GM18870 (cell line): Measurements from ENCODE around the gene TMEM218.

Experiments used
- ATAC-seq: cut with Tn5 transposase; IDR thresholded peaks from one replicate; pipeline ENCODE4 v1.9.1; 2021; ENCODE audit warnings: moderate library complexity; ENCODE audit not compliant: unreplicated experiment

TMEM218 gene

DNA sequence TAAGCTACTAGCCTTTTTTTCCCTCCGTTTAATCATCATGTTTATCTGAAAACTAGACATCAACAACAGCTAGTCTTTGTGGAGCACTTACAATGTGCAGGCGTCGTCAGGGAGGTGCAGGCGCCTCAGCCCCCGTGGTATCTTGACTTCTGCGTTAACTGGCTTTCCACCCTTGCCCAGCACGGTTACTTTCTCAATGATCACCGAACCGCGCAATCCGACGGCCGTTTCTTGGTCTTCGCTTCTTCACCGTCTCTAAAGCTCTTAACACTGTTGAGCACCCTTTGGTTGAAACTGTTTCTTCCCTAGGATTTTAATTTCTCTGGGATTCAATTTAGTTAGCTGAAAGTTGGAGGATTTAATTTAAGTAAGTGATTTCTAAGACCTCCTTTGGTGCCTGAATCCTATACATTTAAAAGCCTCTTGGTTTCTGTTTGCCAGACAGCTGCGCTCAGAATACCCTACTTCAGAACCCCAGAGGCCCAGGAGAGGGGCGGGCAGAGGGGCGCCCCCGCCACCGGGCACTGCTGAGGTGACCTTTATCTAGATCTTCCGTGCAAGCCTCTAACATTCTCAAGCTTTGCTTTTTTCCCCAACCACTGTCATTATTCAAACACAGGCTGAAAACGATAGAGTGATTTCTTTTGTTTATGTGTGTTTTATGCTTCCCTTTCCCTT, 18.0 kb upstream of the TMEM218 start:
- no peak for ATAC-seq

DNA sequence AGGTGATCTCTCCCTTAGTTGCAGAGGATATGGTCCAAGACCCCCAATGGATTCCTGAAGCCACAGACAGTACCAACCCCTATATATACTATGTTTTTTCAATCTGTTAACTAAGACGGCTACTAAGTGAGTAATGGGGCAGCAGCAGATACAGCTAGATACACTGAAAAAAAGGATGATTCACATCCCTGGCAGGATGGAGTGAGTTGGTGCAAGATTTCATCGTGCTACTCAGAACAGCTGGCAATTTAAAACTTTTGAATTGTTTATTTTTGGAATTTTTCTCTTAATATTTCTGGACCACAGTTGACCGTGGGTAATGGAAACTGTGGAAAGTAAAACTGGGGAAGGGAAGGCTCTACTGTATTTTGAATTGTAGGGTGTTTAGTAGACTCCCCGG, 17.0 kb upstream of the TMEM218 start:
- no peak for ATAC-seq

DNA sequence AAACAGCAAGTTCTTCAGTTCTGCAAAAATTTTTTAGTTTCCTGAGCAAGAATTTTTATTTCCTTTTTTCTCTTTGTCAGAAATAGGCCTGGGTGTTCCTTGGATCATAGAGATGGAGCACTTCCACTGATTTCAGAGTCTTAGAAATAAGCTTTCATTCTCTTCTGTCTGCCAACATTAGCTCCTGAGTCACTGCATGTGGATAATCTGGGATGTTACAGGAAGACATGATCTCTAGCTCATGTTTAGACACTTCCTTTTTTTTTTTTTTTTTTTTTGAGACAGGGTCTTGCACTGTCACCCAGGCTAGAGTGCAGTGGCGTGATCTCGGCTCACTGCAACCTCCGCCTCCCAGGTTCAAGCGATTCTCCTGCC, 13.2 kb upstream of the TMEM218 start:
- no peak for ATAC-seq

DNA sequence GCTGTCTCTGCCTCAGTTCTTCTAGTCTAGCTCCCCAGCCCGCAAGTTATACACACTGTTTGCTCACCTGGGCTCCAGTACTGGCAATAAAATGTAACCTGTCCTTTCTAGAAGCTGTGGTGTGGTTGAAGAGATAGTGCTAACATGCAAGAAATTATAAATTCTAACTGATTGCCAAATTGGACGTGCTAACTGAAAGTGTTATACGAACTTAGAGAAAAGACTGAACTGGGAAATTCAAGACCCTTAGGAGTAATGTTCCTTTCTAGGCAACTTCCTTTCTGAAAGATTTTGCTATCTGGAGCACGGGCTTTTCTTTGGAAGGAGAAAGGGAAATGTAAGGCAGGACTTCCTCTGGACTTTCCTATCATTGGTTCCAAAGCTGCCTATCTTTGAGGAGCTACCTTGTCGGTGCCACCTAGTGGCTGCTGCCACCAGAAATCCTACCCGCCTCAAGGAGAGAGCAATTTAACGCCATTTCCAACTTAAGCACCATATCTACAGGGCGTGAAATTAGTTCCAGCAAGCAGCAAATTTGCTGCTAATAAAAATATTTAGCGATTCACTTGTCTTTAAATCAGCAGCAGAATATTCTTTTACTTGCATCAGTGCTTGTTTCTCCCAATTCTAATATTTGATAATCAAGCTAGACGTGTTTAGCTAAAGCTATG, 12.7 kb upstream of the TMEM218 start:
- no peak for ATAC-seq

DNA sequence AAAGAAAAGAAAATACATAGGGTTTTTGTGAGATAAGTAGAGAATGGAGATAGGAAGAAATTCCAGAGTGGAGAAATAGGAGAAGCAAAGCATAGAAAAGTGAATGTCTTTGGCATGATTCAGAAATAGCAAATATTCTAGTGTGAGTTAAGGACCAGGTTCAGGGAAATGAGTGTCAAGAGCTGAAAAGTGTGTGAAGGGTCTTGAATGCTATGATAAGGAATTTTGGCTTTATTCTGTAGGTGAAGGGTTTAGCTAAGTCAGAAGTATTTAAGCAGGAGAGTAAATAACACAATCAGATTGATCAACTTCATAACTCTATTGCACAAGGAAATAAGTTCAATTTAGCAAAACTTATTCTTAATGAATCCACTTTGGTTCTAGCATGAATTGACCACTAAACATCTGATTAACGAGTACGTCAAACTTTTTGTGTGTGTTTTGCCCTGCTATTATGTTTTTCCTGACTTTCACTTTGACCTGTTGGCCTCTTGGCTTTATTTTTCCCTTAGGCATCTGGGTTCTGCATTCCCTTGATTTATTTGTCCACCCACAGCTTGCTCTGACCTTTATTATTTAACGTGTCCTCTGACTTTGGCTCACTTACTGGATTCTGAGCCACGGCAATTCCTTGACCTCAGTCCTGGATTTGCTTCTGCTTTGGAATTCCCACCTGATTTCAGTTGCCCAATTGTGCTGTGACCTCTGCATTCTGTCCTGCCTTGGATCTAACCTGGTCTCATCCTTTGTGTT, 11.9 kb upstream of the TMEM218 start:
- ATAC-seq = no peak

DNA sequence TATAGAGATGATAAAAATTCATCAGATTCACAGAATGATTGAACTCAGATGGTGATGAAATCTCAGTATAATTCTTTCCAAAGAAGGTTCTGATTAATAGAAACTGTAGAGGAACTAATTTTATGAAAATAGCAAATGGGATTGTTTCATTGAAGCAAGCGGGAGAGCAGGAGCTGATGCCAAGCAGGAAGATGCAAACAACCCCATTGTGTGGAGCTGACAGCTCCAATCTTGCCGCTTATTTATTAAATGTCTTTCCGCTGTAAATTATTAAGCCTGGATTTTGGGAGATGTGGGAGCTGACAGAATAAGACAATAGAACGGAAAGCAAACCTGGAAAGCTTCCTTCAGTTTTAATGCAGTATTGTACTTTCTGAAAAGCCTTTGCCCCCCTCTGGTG, 6.0 kb upstream of the TMEM218 start:
- ATAC-seq = no peak

DNA sequence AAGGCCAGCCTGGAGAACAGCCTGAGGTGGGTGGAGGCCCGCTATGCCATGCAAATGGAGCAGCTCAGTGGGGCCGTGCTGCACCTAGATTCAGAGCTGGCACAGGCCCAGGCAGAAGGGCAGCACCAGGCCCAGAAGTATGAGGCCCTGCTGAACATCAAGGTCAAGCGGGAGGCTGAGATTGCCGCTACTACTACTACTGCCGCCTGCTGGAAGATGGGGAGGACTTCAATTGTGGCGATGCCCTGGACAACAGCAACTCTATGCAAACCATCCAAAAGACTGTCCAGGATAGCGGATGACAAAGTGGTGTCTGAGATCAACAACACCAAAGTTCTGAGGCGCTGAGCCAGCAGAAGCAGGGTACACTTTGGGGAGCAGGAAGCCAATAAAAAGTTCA, 3.1 kb upstream of the TMEM218 start:
- no peak for ATAC-seq

DNA sequence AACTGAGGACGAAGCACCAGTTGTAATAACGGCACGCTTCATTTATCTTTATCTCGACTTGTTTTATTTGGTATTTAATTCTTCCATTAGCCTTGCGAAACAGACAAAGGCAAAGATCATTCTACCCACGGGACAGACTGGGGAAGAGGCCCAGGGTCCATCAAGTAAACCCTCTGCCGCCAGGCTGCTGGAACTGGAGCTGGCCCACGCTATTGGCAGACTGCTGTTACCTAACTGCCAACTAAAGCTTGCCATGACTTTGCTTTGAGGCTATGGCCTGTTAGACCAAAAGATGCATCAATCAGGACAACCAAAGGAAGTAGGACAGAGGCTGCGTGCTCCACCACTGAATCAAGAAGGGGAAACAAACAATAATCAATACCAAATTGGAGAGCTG, 780 bp upstream of the TMEM218 start:
- ATAC-seq = no peak

DNA sequence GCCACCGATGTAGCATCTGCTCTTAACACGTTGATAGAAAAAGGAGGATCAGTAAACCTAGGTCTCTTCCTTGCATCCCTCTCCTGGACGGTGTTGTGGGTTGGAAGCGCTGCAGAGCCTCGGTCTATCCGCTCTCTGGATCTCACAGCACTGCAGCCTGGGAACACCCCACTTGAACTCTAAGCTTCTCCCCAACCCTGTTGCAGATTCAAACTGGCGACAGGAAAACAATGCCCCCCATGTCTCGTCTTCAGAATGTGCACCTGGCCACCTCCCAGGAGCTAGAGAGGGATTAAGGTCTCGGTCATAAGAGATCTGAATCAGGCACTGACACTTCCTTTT, 454 bp downstream of the TMEM218 start:
- no peak for ATAC-seq

DNA sequence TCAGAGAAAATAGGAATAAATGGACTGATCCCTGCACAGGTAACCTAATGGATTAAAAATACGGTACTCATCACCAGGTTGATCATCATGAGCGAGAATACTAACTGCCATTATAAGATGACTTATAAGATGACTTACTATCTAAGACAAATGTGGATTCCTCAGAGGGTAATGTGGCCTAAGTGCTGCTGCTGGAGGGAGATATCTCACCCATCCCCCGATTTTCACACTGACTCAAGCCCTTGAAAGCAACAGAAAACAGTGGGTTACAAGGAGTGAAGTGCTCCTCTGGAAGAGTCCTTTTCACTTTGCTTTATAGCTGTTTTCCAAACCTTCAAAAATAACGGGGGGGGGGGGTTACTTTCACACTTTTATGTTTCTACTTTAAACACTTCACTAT, 920 bp downstream of the TMEM218 start:
- no peak for ATAC-seq

DNA sequence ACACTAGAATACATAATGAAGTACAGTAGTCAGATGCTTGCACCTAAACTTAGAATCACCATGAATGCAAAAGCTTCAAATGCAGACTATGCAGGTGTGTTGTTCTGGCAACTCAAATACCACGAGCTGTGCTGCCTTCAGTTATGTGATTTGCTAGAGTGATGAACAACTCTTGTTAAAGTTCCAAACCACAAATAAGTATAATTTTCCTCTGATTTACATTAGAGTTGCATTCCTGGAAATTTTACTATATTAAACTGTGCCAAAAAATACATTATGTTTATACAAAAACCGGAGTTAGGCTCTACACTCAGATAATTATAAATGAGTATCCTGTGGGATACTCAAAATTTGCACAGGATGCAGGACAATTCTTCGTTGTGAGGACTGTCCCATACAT, 3.0 kb downstream of the TMEM218 start:
- no peak for ATAC-seq

DNA sequence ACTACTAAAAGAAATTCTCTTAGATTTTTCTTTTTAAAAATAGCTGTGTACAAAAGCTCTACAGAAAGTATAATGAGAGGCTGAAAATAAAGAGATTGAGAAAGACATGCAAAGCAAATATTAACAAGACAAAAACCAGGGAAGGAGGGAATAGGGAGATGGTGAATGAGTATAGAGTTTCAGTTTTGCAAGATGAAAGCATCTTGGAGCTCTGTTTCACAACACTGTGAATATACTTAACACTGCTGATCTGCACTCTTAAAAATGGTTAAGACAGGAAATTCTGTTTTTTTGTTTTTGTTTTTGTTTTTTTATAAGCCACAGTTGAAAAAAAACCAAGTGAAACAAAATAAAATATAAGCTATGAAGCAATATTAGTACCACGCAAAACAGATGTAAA, 5.5 kb downstream of the TMEM218 start:
- no peak for ATAC-seq

DNA sequence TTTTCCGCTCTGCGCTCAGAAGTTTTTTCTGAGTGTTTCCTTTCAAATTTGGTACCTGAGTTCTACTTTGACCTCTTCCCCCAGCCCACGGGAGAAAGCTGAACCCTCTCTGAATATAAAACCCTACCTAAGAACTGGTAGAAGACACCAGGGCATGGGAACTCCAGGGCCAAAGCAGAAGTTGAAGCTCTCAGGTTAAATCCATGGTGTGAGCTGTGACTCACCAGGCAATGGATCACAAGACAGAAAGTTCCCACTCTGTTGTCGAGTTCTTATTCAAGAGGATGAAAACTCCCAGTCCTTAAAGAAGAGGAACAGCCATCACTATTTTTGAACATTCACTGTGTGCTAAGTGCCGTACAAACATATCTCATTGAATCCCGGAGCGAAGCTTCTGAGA, 8.9 kb downstream of the TMEM218 start:
- no peak for ATAC-seq

DNA sequence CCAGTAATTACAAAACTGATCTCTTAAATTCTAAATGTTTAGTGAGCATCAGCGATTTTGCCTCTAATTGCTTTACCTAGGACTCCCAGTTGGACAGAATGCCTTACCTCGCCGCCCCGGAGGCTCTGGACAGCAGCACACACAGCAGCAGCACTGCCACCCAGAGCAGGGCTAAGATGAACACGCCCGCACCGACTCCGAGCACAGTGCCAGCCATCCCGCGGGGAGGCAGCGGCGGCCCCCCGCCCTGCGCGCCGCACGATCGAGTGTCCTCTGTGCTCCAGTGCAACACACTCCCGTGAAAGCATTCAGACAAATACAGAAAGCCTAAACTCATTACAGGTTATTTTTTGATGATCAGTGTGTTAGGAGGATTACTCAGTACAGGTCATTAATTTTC, 9.4 kb downstream of the TMEM218 start:
- no peak for ATAC-seq

DNA sequence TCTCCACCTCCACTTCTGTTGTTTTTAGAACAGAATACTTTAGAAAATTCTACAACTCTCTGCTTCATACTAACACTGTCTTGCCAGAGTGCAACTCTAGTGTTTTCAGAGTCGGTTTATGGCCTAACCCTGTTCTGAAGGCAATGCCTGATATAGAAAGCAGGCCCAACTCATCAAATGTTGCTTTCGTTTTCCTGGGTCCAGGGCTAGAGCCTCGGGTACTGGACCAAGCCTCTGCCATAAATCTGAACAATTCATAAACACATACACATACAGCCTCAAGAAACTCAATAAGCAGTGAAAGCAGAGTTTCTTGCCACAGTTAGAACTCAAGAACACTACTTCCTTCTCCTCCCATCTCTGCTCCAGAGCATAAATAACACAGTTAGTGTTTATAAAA, 9.8 kb downstream of the TMEM218 start:
- ATAC-seq = no peak

DNA sequence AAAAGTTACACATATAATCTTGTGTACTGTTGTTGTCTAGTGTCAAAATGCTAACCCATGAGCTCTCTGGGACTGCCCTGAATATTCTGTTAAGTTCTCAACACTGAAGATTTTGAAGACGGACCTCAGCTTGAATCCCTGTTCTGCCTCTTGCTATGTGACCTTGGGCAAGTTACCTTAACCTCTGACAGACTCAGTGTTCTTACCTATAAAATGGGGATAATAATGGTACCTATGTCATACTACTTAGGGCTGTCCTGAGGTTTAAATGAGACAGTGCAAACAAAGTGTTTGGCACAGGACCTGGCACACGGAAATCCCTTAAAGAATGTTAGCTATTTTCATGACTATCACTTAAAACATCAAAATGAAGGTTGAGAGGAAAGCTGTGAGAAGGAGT, 11.3 kb downstream of the TMEM218 start:
- no peak for ATAC-seq

DNA sequence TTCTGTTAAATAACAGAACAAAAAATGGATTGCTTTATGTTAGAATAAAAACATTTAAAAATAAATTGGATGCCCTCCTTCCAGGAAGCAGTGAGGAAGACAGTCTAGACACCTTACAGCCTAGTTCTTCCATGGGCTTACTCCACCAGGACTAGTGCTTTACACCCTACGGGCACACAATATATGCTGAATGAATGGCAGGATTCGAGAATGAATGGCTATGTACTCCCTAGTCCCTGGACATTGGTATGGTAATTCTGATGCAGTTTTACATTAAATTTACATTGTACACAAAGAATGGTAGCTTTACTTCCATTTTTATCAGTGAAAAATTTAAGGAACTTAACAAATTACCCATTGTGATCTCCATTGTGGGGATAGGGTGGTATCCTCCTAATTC, 16.7 kb downstream of the TMEM218 start:
- no peak for ATAC-seq

DNA sequence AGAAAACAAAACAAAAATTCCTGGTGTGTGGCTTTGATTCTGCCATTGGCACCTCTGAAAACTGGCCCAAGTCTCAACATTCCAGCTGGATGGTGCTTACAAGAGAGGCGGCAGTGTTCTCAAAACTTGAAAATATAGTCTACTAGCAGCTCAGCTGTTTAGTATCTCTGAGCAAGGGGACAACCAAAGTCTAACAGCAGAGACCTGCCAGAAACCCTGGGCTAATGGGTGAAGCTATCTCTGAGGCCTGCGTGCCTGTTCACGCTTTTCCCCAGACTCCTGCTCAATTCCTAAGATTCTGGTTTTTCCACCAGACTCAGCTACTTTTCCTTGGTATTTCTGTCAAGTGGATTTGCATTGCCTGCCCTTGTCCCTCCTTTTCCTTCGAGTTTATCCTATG, 17.9 kb downstream of the TMEM218 start:
- no peak for ATAC-seq

DNA sequence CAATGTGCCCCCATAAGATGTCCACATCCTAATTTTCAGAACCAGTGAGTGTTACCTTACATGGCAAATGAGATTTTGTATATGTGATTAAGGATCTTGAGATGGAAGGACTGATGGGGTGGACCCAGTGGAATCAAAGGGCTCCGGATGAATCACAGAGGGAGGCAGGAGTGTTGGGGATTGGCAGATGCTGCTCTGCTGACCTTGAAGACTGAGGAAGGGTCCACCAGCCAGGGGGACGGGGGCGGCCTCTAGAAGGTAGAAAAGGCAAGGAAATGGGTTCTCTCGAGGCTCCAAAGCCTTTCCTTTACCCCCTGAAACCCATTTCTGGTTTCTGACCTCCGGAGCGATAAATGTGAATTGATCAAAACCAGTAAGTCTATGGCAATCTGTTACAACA, 18.8 kb downstream of the TMEM218 start:
- ATAC-seq = no peak

DNA sequence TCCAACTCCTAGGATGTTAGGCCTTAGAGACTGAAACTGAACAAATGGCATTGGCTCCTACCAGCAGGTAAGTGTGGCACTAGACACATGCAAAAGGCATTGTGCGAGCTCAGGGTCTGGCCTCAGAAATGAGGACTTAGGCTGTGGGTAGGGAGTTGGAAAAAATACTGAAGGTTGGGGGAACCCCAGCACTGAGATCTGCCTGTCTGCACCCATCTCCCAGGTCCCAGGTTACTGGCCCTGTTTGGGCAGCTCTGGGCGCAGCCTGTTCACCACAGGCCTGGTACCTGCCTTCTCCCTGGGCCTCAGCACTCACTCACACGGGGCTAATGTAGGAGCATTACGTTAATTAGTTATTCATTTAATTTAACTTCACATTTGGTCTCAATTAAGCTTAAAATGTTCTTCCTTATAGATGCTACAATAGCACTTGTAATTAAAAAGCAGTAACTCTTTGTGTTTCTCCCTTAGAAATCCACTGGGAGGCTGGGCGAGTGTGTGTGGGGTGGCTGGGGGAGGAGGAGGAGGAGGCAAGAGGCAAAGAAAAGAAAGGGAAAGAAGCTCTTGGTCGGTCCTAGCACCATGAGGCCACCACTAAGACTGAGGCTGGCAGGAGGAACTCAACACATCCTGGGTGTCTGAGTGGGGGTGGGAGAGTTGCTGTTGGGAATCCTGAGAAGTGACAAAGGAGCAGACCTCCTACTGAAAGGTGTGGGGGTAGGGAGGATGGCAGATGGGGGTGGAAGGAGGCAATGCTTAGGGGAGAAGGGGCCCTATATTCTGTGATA, 19.4 kb downstream of the TMEM218 start:
- no peak for ATAC-seq

DNA sequence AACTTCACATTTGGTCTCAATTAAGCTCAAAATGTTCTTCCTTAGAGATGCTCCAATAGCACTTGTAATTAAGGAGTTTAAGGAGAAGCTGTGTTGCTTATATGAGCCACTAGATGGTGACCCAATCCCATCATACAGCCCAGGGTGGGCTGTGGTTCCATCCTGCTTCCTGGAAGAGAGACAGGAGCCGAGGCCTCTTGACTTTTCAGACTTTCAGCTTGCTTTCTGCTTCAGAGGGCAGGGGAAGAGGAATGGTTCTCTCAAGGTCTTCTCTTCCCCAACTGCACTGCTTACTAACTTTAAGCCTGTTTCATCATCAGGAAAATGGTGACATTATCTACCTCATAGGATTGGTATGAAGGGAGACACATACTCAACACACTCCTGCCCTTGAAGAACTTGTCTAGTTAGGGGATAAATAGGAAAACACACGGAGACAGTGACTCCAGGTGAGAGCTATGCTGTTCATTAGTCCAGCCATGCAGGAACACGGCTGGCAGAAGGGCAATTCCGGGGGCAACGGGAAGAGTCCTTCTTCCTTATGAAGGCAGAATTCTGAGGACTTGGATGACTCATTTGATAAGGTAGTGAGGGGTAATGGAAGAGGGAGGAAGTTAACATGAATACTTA, 20.1 kb downstream of the TMEM218 start:
- no peak for ATAC-seq
